PFSK-1 (cell line): ENCODE data around the gene AVP.
A peak's percentile ranks its signal among the peaks of the same experiment; 100 is the strongest.

Experiments used
- FOXP2 ChIP-seq: optimal IDR thresholded peaks from 2 replicates; pipeline ENCODE3; 2011; ENCODE audit warnings: borderline replicate concordance, control low read depth, inconsistent platforms; ENCODE audit not compliant: insufficient read depth; ENCODE audit errors: extremely low read length, extremely low read depth
- POLR2AphosphoS5 ChIP-seq: IDR thresholded peaks from 2 replicates; pipeline ENCODE4 v1.6.1; 2012; ENCODE audit warnings: low read depth, mild to moderate bottlenecking, control low read depth, low read length, moderate library complexity
- SIN3A ChIP-seq: IDR thresholded peaks from 2 replicates; pipeline ENCODE4 v1.6.1; 2012; ENCODE audit warnings: mild to moderate bottlenecking, low read length, moderate library complexity, borderline replicate concordance; ENCODE audit not compliant: insufficient read depth
- TAF1 ChIP-seq: IDR thresholded peaks from 2 replicates; pipeline ENCODE4 v1.6.1; 2012; ENCODE audit warnings: low read length, control low read depth, borderline replicate concordance; ENCODE audit not compliant: insufficient read depth
- TF ChIP-seq, protein P1 (sequence below), 2 experiments: IDR thresholded peaks; 2 replicates each; pipeline versions ENCODE4 v1.6.1 to v1.8.0; 2011 to 2012; ENCODE audit warnings: low read depth in 2 of 2, low read length in 2 of 2, control low read depth in 1 of 2, inconsistent platforms in 1 of 2, mild to moderate bottlenecking in 1 of 2, moderate library complexity in 1 of 2; ENCODE audit not compliant: insufficient read depth in 1 of 2

AVP gene

DNA sequence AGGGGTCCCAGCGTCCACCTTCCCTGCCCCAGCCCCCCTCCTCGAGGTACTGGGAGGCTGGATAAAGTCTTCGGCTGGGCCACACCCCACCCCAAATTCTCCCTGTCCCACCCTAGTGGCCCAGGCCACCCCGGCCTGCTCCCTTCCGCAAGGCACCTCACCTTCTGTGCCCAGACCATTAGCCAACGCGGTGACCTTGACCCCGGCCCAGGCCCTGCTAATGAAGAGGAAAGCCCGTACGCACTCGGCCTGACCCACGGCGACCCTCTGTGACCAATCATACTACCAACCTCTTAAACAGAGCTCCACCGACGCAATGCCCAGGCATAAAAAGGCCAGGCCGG lies 13.3 kb downstream of the AVP start:
- TF ChIP-seq POLR2AphosphoS5 (no peak), TAF1 (no peak), SIN3A (no peak), FOXP2 (no peak)
- TF ChIP-seq, protein P1, sequence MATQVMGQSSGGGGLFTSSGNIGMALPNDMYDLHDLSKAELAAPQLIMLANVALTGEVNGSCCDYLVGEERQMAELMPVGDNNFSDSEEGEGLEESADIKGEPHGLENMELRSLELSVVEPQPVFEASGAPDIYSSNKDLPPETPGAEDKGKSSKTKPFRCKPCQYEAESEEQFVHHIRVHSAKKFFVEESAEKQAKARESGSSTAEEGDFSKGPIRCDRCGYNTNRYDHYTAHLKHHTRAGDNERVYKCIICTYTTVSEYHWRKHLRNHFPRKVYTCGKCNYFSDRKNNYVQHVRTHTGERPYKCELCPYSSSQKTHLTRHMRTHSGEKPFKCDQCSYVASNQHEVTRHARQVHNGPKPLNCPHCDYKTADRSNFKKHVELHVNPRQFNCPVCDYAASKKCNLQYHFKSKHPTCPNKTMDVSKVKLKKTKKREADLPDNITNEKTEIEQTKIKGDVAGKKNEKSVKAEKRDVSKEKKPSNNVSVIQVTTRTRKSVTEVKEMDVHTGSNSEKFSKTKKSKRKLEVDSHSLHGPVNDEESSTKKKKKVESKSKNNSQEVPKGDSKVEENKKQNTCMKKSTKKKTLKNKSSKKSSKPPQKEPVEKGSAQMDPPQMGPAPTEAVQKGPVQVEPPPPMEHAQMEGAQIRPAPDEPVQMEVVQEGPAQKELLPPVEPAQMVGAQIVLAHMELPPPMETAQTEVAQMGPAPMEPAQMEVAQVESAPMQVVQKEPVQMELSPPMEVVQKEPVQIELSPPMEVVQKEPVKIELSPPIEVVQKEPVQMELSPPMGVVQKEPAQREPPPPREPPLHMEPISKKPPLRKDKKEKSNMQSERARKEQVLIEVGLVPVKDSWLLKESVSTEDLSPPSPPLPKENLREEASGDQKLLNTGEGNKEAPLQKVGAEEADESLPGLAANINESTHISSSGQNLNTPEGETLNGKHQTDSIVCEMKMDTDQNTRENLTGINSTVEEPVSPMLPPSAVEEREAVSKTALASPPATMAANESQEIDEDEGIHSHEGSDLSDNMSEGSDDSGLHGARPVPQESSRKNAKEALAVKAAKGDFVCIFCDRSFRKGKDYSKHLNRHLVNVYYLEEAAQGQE (IDR thresholded peaks at IDR 0.05; ENCODE audit: insufficient read depth in 1 of 2, low read depth in 2 of 2, low read length in 2 of 2) = no peak

DNA sequence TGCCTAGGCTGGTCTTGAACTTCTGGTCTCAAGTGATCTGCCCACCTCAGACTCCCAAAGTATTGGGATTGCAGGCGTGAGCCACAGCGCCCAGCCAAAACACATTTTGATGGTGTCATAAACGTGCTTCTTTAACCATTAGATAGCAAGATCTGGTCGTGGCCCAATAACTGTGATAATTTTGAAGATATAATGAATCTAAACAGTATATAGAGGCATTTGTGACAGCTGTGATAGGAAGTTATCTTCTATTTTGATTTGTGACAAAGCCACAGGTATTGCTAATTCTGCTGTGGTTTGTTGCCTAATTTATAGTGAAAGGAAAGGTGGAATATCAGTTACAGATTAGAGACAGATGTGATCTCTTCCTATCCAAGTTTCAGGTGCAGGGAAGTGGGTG lies 13.8 kb downstream of the AVP start:
- TF ChIP-seq SIN3A (no peak), TAF1 (no peak), FOXP2 (no peak), POLR2AphosphoS5 (no peak)
- TF ChIP-seq, protein P1 (IDR thresholded peaks at IDR 0.05; ENCODE audit: insufficient read depth in 1 of 2, low read depth in 2 of 2, low read length in 2 of 2) = no peak

DNA sequence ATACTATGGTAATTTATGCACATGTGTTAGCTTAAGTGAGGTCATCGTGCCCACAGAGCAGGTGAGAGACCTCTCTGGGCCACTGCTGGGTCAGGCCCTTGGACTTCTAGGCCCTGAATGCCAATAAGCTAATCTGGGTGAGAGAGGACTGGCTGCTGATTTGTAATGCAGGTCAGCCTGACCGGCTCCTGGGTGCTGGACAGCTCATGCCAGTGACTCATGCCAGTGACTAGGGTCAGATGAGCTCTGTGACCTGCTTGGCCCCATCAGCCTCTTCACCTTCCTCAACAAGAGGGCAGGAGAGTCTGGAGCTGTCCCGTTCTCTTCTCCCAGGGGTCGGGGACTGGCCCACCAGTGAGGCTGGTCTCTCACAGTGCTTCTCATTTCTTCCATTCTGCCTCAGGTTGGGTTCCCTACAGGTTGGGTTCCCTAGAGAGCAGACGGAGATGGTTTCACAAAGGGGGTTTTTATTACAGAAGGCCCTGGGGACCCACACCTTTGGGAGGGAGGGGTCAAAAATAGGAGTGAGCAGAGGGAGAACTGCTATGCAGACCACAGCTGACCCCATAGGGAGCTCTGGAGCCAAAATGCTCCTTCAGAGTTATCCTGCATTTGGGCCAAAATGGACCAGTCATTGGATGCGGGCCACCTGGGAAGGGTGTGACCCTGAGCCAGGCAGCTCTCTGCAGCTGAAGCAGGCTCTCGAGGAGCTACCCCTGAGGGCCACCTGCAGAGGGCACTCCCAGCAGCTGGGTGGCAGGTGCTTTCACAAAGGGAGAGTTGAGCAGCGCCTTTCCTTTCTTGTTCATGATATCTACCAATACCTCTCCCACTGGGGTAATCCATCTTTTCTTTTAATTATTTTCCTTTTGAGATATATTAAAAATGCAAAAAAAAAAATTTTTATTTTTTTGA lies 15.3 kb downstream of the AVP start:
- TF ChIP-seq SIN3A = no peak
- TF ChIP-seq, protein P1 (IDR thresholded peaks at IDR 0.05; ENCODE audit: insufficient read depth in 1 of 2, low read depth in 2 of 2, low read length in 2 of 2) = peak; percentile 64 to 84; a peak in 3 of 4 replicates

- TF ChIP-seq, protein P1 (IDR thresholded peaks at IDR 0.05; ENCODE audit: insufficient read depth in 1 of 2, low read depth in 2 of 2, low read length in 2 of 2) = no peak
- no peak for TF ChIP-seq FOXP2
Observed at GRCh38 chr20:3068075-3068474, 16.4 kb downstream of the AVP start.
